CD14-positive monocyte (primary cell): ENCODE measurements around the gene CD276. TPM values are rescaled to one million over a fixed set of nuclear protein-coding genes. Genes with fewer than 3 reads are reported as not detected.

Source experiments
- DNase-seq, 3 donors: peaks; one replicate each; pipeline ENCODE4 v3.0.0-alpha.2; 2011 to 2022
- H2AFZ ChIP-seq: 2 replicates; pipeline ENCODE4 v1.6.0; 2012; ENCODE audit warnings: mild to moderate bottlenecking, low read depth, low read length, inconsistent platforms; ENCODE audit not compliant: insufficient read depth, poor library complexity, severe bottlenecking
- H3K27ac ChIP-seq, 2 donors: 1 replicate in 1 of 2; 2 replicates in 1 of 2; pipeline ENCODE4 v1.5.1; 2012 to 2013; ENCODE audit warnings: low read length in 2 of 2, control low read depth in 1 of 2, inconsistent platforms in 1 of 2, low read depth in 1 of 2, mild to moderate bottlenecking in 1 of 2
- H3K27me3 ChIP-seq, 2 donors: one replicate each; pipeline versions ENCODE4 v1.6.0 to v1.6.1; 2011 to 2013; ENCODE audit warnings: low read length in 2 of 2; ENCODE audit not compliant: control insufficient read depth in 2 of 2, insufficient read depth in 2 of 2
- H3K36me3 ChIP-seq, 2 donors: replicated peaks in 1 of 2; 1 replicate in 1 of 2; 2 replicates in 1 of 2; pipeline versions ENCODE4 v1.5.1 to v1.6.1; 2012 to 2013; ENCODE audit warnings: low read length in 2 of 2, control low read depth in 1 of 2, inconsistent platforms in 1 of 2, mild to moderate bottlenecking in 1 of 2; ENCODE audit not compliant: insufficient read depth in 2 of 2, control insufficient read depth in 1 of 2
- H3K4me1 ChIP-seq, 2 donors: 1 replicate in 1 of 2; 2 replicates in 1 of 2; pipeline versions ENCODE4 v1.5.1 to v1.6.1; 2012 to 2013; ENCODE audit warnings: low read length in 2 of 2, control low read depth in 1 of 2, inconsistent platforms in 1 of 2, mild to moderate bottlenecking in 1 of 2, moderate library complexity in 1 of 2; ENCODE audit not compliant: insufficient read depth in 2 of 2, control insufficient read depth in 1 of 2
- H3K4me2 ChIP-seq: replicated peaks from 2 replicates; pipeline ENCODE3; 2012; ENCODE audit warnings: low read length, moderate library complexity, mild to moderate bottlenecking; ENCODE audit not compliant: poor library complexity, severe bottlenecking; ENCODE audit errors: extremely low read depth
- H3K4me3 ChIP-seq, 3 experiments: fragments of 200-600 bp in 1 of 3; sonication (generic) in 1 of 3; replicated peaks in 1 of 3; 1 replicate in 2 of 3; 2 replicates in 1 of 3; pipeline ENCODE4 v1.5.1; 2011 to 2013; ENCODE audit warnings: low read length in 3 of 3, mild to moderate bottlenecking in 3 of 3, control low read depth in 2 of 3, low read depth in 2 of 3, inconsistent platforms in 1 of 3, moderate library complexity in 1 of 3
- H3K79me2 ChIP-seq: 2 replicates; pipeline ENCODE4 v1.6.0; 2012; ENCODE audit warnings: mild to moderate bottlenecking, control low read depth, inconsistent platforms, low read length, moderate library complexity; ENCODE audit not compliant: insufficient read depth
- H3K9ac ChIP-seq: 2 replicates; pipeline ENCODE4 v1.6.0; 2017; ENCODE audit warnings: low read length, mild to moderate bottlenecking; ENCODE audit not compliant: insufficient read depth, poor library complexity, severe bottlenecking
- H3K9me3 ChIP-seq, 2 donors: replicated peaks in 1 of 2; 1 replicate in 1 of 2; 2 replicates in 1 of 2; pipeline versions ENCODE4 v1.5.1 to v1.6.1; 2012 to 2013; ENCODE audit warnings: low read length in 2 of 2, control low read depth in 1 of 2; ENCODE audit not compliant: control insufficient read depth in 1 of 2, insufficient read depth in 1 of 2
- H4K20me1 ChIP-seq: 2 replicates; pipeline ENCODE4 v1.6.0; 2012; ENCODE audit warnings: mild to moderate bottlenecking, low read length, control low read depth, moderate library complexity; ENCODE audit not compliant: insufficient read depth
- H3K27ac Mint-ChIP-seq, 7 donors: one replicate each; pipeline ENCODE4 v1.8.0; 2020; ENCODE audit warnings: mild to moderate bottlenecking in 7 of 7, mixed read lengths in 7 of 7, moderate library complexity in 6 of 7, inconsistent platforms in 2 of 7
- H3K27me3 Mint-ChIP-seq, 3 donors: one replicate each; pipeline ENCODE4 v1.8.0; 2021 to 2022; ENCODE audit warnings: low read depth in 3 of 3, mild to moderate bottlenecking in 3 of 3, mixed read lengths in 3 of 3, moderate library complexity in 3 of 3, inconsistent platforms in 1 of 3
- H3K36me3 Mint-ChIP-seq, 2 donors: one replicate each; pipeline ENCODE4 v1.8.0; 2020; ENCODE audit warnings: mixed read lengths in 2 of 2, inconsistent platforms in 1 of 2, mild to moderate bottlenecking in 1 of 2
- H3K4me1 Mint-ChIP-seq: one replicate; pipeline ENCODE4 v1.8.0; 2020; ENCODE audit warnings: mild to moderate bottlenecking, mixed read lengths
- H3K4me3 Mint-ChIP-seq, 2 donors: one replicate each; pipeline ENCODE4 v1.8.0; 2020; ENCODE audit warnings: mild to moderate bottlenecking in 2 of 2, mixed read lengths in 2 of 2, moderate library complexity in 1 of 2
- H3K9me3 Mint-ChIP-seq, 7 donors: one replicate each; pipeline ENCODE4 v1.8.0; 2020 to 2022; ENCODE audit warnings: mixed read lengths in 7 of 7, mild to moderate bottlenecking in 6 of 7, moderate library complexity in 6 of 7, inconsistent platforms in 2 of 7
- WGBS: methylation state at CpG from one replicate; pipeline ENCODE4 v1.1.5; 2013; ENCODE audit warnings: missing lambda C conversion rate; ENCODE audit not compliant: insufficient coverage; 5-methylcytosine and 5-hydroxymethylcytosine counted together
- intact Hi-C, 2 donors: fragments of 100-400 bp; cut with micrococcal nuclease; formaldehyde crosslinking; loops; one replicate each; pipeline versions ENCODE4 v1.15.0 to v1.15.1; 2023
- polyA plus RNA-seq, 3 donors: library from polyadenylated mRNA; depleted of rRNA in 1 of 3; unstranded in 2 of 3; stranded (reverse) in 1 of 3; fragments of 300-500 nt in 2 of 3; fragments of >200 nt in 1 of 3; fragmentation: Illumina TruSeq in 2 of 3; gene quantifications; 1 replicate in 2 of 3; 2 replicates in 1 of 3; pipeline ENCODE4 v1.2.3, GENCODE V29; 2012 to 2021
- TF ChIP-seq, protein P1 (sequence below): fragments of 200-600 bp; IDR thresholded peaks from one replicate; pipeline ENCODE4 v1.8.0; 2022; ENCODE audit warnings: antibody characterized with exemption, mild to moderate bottlenecking

CD276 gene
- polyA plus RNA-seq, 3 donors, result 0.52 to 0.72 (median 0.64) TPM

DNA sequence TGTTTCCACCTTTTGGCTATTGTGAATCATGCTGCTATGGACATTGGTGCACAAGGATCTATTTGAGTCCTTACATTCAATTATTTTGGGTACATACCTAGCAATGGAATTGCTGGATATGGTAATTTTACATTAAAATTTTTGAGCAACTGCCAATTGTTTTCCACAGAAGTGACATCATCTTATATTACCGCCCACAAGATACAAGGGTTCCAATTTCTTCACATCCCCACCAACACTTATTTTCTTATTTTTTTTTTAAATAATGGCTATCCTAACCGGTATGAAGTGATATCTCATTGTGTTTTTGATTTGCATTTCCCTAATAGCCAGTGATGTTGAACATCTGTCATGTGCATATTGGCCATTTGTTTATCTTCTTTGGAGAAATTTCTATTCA is 28.5 kb upstream of the CD276 start:
- Histone ChIP-seq H3K36me3 (no peaks in the 10 kb centered on the region), H2AFZ (no peak overlapping the region), H3K4me3 (no peak overlapping the region), H3K4me1 (peaks cover 8 to 10% of the 10 kb centered on the region in 2 donors), H3K79me2 (no peaks in the 10 kb centered on the region), H3K9ac (no peak overlapping the region), H3K27me3 (no peaks in the 10 kb centered on the region), H3K9me3 (no peaks in the 10 kb centered on the region), H3K4me2 (no peak overlapping the region), H4K20me1 (no peaks in the 10 kb centered on the region), H3K27ac (no peak overlapping the region)
- intact Hi-C loops, result no loop called here
- peaks cover 12% of the 10 kb centered on the region for H3K4me1 Mint-ChIP-seq
- peaks cover 0 to 2% (median 0%) of the 10 kb centered on the region in 7 donors for H3K9me3 Mint-ChIP-seq
- H3K27me3 Mint-ChIP-seq, result peaks cover 0 to 7% (median 7%) of the 10 kb centered on the region in 3 donors
- WGBS, result no CpG with 5 or more reads among the region's 2 CpGs
- no peaks in the 10 kb centered on the region for H3K36me3 Mint-ChIP-seq
- TF ChIP-seq, protein P1, sequence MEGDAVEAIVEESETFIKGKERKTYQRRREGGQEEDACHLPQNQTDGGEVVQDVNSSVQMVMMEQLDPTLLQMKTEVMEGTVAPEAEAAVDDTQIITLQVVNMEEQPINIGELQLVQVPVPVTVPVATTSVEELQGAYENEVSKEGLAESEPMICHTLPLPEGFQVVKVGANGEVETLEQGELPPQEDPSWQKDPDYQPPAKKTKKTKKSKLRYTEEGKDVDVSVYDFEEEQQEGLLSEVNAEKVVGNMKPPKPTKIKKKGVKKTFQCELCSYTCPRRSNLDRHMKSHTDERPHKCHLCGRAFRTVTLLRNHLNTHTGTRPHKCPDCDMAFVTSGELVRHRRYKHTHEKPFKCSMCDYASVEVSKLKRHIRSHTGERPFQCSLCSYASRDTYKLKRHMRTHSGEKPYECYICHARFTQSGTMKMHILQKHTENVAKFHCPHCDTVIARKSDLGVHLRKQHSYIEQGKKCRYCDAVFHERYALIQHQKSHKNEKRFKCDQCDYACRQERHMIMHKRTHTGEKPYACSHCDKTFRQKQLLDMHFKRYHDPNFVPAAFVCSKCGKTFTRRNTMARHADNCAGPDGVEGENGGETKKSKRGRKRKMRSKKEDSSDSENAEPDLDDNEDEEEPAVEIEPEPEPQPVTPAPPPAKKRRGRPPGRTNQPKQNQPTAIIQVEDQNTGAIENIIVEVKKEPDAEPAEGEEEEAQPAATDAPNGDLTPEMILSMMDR, result no peak
- no peak for DNase-seq
- H3K4me3 Mint-ChIP-seq, result no peak overlapping the region
- no peak overlapping the region for H3K27ac Mint-ChIP-seq

DNA sequence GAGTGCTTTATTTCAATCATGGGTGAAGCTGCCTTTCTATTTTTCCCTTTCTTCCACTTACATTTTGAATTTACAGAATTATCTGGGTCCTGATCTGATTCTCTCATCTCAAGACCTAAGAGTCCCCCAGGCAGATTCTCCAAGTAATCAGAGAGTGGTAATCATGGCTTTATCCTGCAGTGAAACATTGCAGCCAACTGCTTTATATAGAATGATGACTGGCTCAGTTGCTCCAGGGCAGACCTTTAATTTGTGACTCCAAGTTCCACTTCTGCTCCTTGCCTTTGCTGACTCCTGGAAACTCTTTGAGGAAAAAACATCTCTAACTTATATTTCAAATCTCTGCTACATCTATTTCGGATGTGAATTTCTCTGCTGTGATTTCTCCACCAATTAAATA is 25.5 kb upstream of the CD276 start:
- no peak overlapping the region for H3K4me3 ChIP-seq
- H3K4me1 Mint-ChIP-seq, result no peaks in the 10 kb centered on the region
- no peaks in the 10 kb centered on the region for H3K27me3 ChIP-seq
- H3K4me1 ChIP-seq, result no peaks in the 10 kb centered on the region
- intact Hi-C loops, result no loop called here
- H3K79me2 ChIP-seq, result no peaks in the 10 kb centered on the region
- peaks cover 0 to 13% (median 6%) of the 10 kb centered on the region in 7 donors for H3K9me3 Mint-ChIP-seq
- no peaks in the 10 kb centered on the region for H3K36me3 Mint-ChIP-seq
- H3K27ac Mint-ChIP-seq, result no peak overlapping the region
- H2AFZ ChIP-seq, result no peak overlapping the region
- H3K4me2 ChIP-seq, result no peak overlapping the region
- H3K4me3 Mint-ChIP-seq, result no peak overlapping the region
- H3K27me3 Mint-ChIP-seq, result peaks cover 0 to 12% (median 9%) of the 10 kb centered on the region in 3 donors
- no peak overlapping the region for H3K27ac ChIP-seq
- H3K9me3 ChIP-seq, result peaks cover 0 to 6% of the 10 kb centered on the region in 2 donors
- no peak for DNase-seq
- no peak overlapping the region for H3K9ac ChIP-seq
- H3K36me3 ChIP-seq, result no peaks in the 10 kb centered on the region
- H4K20me1 ChIP-seq, result no peaks in the 10 kb centered on the region
- TF ChIP-seq, protein P1, result no peak
- WGBS, result no CpG with 5 or more reads among the region's 1 CpG
